Measurements from ENCODE around the gene YIPF4.

The YIPF4 gene

GRCh38 chr2:32277674-32278477 lies at the start of gene YIPF4:
TSS of gene YIPF4 (plus strand) at chr2:32277904. CDS start at chr2:32278156, 252 bp downstream.
- H3K4me3 ChIP-seq (replicated peaks; ENCODE audit: low read depth, low read length) = peak within 1 kb of the TSS; percentile 96
- TF ChIP-seq, protein P1, sequence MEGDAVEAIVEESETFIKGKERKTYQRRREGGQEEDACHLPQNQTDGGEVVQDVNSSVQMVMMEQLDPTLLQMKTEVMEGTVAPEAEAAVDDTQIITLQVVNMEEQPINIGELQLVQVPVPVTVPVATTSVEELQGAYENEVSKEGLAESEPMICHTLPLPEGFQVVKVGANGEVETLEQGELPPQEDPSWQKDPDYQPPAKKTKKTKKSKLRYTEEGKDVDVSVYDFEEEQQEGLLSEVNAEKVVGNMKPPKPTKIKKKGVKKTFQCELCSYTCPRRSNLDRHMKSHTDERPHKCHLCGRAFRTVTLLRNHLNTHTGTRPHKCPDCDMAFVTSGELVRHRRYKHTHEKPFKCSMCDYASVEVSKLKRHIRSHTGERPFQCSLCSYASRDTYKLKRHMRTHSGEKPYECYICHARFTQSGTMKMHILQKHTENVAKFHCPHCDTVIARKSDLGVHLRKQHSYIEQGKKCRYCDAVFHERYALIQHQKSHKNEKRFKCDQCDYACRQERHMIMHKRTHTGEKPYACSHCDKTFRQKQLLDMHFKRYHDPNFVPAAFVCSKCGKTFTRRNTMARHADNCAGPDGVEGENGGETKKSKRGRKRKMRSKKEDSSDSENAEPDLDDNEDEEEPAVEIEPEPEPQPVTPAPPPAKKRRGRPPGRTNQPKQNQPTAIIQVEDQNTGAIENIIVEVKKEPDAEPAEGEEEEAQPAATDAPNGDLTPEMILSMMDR (IDR thresholded peaks at IDR 0.05; ENCODE audit: low read length, missing control alignments) = no peak
- peak; percentile 95 for DNase-seq (ENCODE audit: low read depth)

- DNase-seq (ENCODE audit: low read depth) = no peak
- TF ChIP-seq, protein P1 (IDR thresholded peaks at IDR 0.05; ENCODE audit: low read length, missing control alignments) = no peak
- H3K4me3 ChIP-seq (replicated peaks; ENCODE audit: low read depth, low read length) = no peak overlapping the region
These were observed 49.5 kb upstream of the YIPF4 start for GRCh38 chr2:32228181-32228580.

DNA sequence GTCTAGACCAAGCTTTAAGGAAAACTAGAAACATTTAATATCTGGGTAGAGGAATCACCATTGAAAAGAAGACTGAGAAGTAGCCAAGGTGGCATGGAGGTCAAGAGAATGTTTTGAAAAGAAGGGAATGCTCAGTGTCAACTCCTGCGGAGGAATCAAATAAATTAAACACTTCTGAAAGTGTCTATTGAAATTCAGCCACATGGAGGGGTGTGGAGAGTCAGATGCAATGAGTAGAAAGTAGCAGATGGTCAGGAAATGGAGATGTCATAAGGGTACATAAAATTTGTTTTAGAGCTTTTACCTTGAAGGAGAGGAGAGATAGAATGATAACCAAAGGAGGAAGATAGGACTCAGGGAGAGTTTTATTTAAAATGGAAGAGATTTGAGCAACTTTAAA lies 48.1 kb upstream of the YIPF4 start:
- TF ChIP-seq, protein P1 (IDR thresholded peaks at IDR 0.05; ENCODE audit: low read length, missing control alignments) = no peak
- no peak overlapping the region for H3K4me3 ChIP-seq (replicated peaks; ENCODE audit: low read depth, low read length)
- no peak for DNase-seq (ENCODE audit: low read depth)

GRCh38 chr2:32231959-32232358 lies 45.7 kb upstream of the YIPF4 start:
- no peak for DNase-seq (ENCODE audit: low read depth)
- TF ChIP-seq, protein P1 (IDR thresholded peaks at IDR 0.05; ENCODE audit: low read length, missing control alignments) = no peak
- H3K4me3 ChIP-seq (replicated peaks; ENCODE audit: low read depth, low read length) = no peak overlapping the region

DNA sequence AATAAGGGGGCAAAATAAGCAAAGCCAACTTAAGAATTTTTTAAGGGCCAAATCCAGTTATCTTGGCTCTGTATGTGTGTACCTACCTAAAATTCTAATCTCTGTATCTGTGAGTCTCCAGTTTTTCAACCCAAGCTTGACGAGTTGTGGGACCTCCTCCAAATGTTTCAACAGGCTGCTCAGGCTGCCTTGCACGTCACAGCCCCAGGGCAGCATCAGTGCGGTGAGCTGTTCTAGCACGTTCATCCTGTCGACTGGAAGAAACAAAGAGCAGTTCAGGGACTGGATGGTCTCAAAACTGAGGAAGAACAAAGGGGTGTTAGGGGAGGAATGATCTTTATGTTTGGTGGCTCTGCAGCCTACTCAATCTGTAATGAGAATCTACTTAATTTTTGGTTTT lies 42.4 kb upstream of the YIPF4 start:
- DNase-seq (ENCODE audit: low read depth) = peak; percentile 20
- TF ChIP-seq, protein P1 (IDR thresholded peaks at IDR 0.05; ENCODE audit: low read length, missing control alignments) = no peak
- H3K4me3 ChIP-seq (replicated peaks; ENCODE audit: low read depth, low read length) = no peak overlapping the region

DNA sequence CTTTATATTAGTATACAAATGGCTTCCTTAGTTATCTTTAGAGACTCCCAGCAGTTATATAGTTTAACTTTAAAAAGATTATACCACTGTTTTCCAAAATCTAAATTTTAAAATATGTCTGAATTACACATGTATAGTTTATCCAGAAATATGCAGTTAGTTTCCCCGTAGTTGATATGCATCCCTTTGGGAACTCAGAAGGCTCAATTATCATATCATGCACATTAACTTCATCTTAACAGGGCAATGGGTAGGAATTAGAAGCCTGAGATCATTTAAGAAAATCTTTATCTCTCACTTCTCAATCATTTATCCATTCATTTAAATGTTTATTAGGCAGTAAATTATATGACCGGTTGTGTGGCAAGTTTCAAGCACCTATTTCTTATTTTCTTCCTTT lies 40.2 kb upstream of the YIPF4 start:
- no peak overlapping the region for H3K4me3 ChIP-seq (replicated peaks; ENCODE audit: low read depth, low read length)
- TF ChIP-seq, protein P1 (IDR thresholded peaks at IDR 0.05; ENCODE audit: low read length, missing control alignments) = no peak
- no peak for DNase-seq (ENCODE audit: low read depth)

GRCh38 chr2:32237996-32238395 lies 39.7 kb upstream of the YIPF4 start:
- DNase-seq (ENCODE audit: low read depth) = no peak
- H3K4me3 ChIP-seq (replicated peaks; ENCODE audit: low read depth, low read length) = no peak overlapping the region
- TF ChIP-seq, protein P1 (IDR thresholded peaks at IDR 0.05; ENCODE audit: low read length, missing control alignments) = no peak
